Ovary (tissue), 10 donors: ENCODE measurements around the gene MRGPRX4. TPM values are rescaled to one million over a fixed set of nuclear protein-coding genes. Genes with fewer than 3 reads are reported as not detected.
"Not testable (repeated sequence)": the region's sequence is repeated elsewhere in the genome, so short reads cannot be mapped to it uniquely, and the experiment has no call there.

Source experiments
- DNase-seq, 5 donors: peaks; one replicate each; pipeline ENCODE4 v3.0.0-alpha.2; 2019 to 2020
- H3K27ac ChIP-seq, 2 donors: fragments of 200-600 bp; one replicate each; pipeline versions ENCODE4 v1.5.1 to v1.8.0; 2019 to 2022
- H3K27me3 ChIP-seq: fragments of 200-600 bp; one replicate; pipeline ENCODE4 v1.8.0; 2022
- H3K36me3 ChIP-seq: fragments of 200-600 bp; sonication (generic); one replicate; pipeline ENCODE4 v1.5.1; 2019
- H3K4me1 ChIP-seq: one replicate; pipeline ENCODE4 v1.8.1; 2013; ENCODE audit warnings: mild to moderate bottlenecking, moderate library complexity; ENCODE audit not compliant: insufficient read depth
- H3K4me3 ChIP-seq: fragments of 200-600 bp; sonication (generic); one replicate; pipeline ENCODE4 v1.5.1; 2017
- H3K9me3 ChIP-seq, 2 donors: fragments of 200-600 bp in 1 of 2; sonication (generic) in 1 of 2; one replicate each; pipeline versions ENCODE4 v1.5.1 to v1.8.1; 2013 to 2019; ENCODE audit warnings: mild to moderate bottlenecking in 1 of 2, moderate library complexity in 1 of 2
- EP300 ChIP-seq: sonication (generic); formaldehyde crosslinking; IDR thresholded peaks from one replicate; pipeline ENCODE4 v1.6.1; 2017; ENCODE audit warnings: antibody characterized with exemption
- POLR2A ChIP-seq: fragments of 450-650 bp; IDR thresholded peaks from one replicate; pipeline ENCODE4 v1.6.1; 2017; ENCODE audit warnings: antibody characterized with exemption, mild to moderate bottlenecking, moderate library complexity
- WGBS, 3 donors: extraction: QIAGEN DNeasy Blood & Tissue Kit in 1 of 3; methylation state at CpG; one replicate each; pipeline versions ENCODE4 v1.1.5 to v1.1.7; 2013 to 2017; 5-methylcytosine and 5-hydroxymethylcytosine counted together
- intact Hi-C, 4 donors: fragments of 100-400 bp; cut with DNase I; formaldehyde crosslinking; loops; one replicate each; pipeline versions ENCODE4 v1.11.0 to v1.15.1; 2022 to 2023
- long read RNA-seq, 3 donors: library from polyadenylated mRNA in 2 of 3; unstranded in 2 of 3; transcript quantifications; one replicate each; pipeline ENCODE4 v2.0.0 and lab custom pipeline, GENCODE V29; 2021 to 2026
- polyA plus RNA-seq, 2 donors: library from polyadenylated mRNA; stranded (reverse); fragments of 200-250 nt in 1 of 2; fragments of 350-450 nt in 1 of 2; fragmentation: Illumina TruSeq in 1 of 2; extraction: RNeasy Lipid Tissue Mini Kit (QIAGEN cat#74804) in 1 of 2; gene quantifications; one replicate each; pipeline ENCODE4 v1.2.3, GENCODE V29; 2013 to 2014
- total RNA-seq, 7 donors: library from RNA; depleted of rRNA in 2 of 7; stranded (reverse); fragments of >200 nt in 2 of 7; fragmentation: NEBNext Ultra II Directional in 3 of 7; extraction: Animal tissue kit (Norgen Biotek cat#: 25700) in 3 of 7; gene quantifications; one replicate each; pipeline versions ENCODE4 v1.1.0 to v1.2.4, GENCODE V29; 2016 to 2023
- TF ChIP-seq, protein P1 (sequence below), 3 donors: fragments of 450-650 bp in 2 of 3; fragments of 200-600 bp in 1 of 3; IDR thresholded peaks; one replicate each; pipeline versions ENCODE4 v1.5.1 to v1.8.0; 2016 to 2022; ENCODE audit warnings: antibody characterized with exemption in 3 of 3, mild to moderate bottlenecking in 1 of 3
- donor health status: DM: no; HTN: no; CAD: no; lungs with moderate emphysema.
- donor health status: DM: no; HTN: no; CAD: no.
- donor health status: Bipolar disorder and iron deficiency.
- donor health status: DM: yes; HTN: yes; CAD: no.
- donor health status: DM: no; HTN: no; CAD: no.
- donor health status: DM: yes; HTN: yes; CAD: no.

The MRGPRX4 gene
- total RNA-seq (not detected), polyA plus RNA-seq (not detected)
- long read RNA-seq, donor 1: 0 reads
- long read RNA-seq, donor 2: 0 reads
- long read RNA-seq, donor 3: 0 reads

DNA sequence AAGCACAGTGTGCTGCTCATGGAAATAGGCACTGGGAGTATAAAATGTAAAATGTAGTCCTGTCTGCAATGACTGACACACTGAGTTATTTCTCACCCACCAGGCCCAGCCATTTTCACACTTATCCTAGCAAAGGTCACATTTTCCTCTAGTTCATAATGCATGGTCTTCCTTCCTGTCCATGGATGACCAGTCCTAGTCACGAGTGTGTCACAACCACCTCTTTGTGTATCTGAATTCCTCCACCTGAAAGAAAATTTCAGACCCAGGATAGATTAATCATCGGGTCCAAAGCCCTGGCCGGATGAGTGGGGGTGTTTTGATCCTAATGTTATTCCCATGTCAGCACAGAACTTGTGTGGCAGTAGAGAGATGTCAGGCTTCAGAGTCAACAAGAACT lies at the start of gene MRGPRX4:
MRGPRX4 (plus strand) TSS at position 172 of the 400 bp plus-strand sequence. CDS start 420 bp downstream, outside the sequence.
- no peaks in the 10 kb centered on the region for H3K36me3 ChIP-seq
- no peaks in the 10 kb centered on the region for H3K4me1 ChIP-seq
- intact Hi-C loops: no loop called here
- no peaks in the 10 kb centered on the region for H3K27me3 ChIP-seq
- WGBS, 3 donors: 77 to 83% (median 80%) methylated on average over 3 of the region's 3 CpGs
- H3K9me3 ChIP-seq: no peaks in the 10 kb centered on the region
- DNase-seq: no peak
- no peak within 1 kb of the TSS for H3K4me3 ChIP-seq
- TF ChIP-seq POLR2A: no peak
- TF ChIP-seq, protein P1, sequence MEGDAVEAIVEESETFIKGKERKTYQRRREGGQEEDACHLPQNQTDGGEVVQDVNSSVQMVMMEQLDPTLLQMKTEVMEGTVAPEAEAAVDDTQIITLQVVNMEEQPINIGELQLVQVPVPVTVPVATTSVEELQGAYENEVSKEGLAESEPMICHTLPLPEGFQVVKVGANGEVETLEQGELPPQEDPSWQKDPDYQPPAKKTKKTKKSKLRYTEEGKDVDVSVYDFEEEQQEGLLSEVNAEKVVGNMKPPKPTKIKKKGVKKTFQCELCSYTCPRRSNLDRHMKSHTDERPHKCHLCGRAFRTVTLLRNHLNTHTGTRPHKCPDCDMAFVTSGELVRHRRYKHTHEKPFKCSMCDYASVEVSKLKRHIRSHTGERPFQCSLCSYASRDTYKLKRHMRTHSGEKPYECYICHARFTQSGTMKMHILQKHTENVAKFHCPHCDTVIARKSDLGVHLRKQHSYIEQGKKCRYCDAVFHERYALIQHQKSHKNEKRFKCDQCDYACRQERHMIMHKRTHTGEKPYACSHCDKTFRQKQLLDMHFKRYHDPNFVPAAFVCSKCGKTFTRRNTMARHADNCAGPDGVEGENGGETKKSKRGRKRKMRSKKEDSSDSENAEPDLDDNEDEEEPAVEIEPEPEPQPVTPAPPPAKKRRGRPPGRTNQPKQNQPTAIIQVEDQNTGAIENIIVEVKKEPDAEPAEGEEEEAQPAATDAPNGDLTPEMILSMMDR (IDR thresholded peaks at IDR 0.05): no peak
- no peak for TF ChIP-seq EP300
- H3K27ac ChIP-seq: no peak within 1 kb of the TSS

DNA sequence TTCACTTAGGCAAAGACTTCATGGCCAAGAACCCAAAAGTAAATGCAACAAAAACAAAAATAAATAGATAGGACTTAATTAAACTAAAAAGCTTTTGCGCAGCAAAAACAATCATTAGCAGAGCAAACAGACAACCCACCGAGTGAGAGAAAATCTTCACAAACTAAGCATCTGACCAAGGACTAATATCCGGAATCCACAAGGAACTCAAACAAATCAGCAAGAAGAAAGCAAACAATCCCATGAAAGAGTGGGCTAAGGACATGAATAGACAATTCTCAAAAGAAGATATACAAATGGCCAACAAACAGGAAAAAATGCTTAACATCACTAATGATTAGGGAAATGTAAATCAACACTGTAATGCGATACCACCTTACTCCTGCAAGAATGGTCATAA lies 41.5 kb upstream of the MRGPRX4 start:
- WGBS, 3 donors: 84 to 89% (median 88%) methylated on average over 4 of the region's 4 CpGs
- H3K4me3 ChIP-seq, DNase-seq, H3K4me1 ChIP-seq, intact Hi-C loops, H3K27ac ChIP-seq, H3K27me3 ChIP-seq, H3K36me3 ChIP-seq, H3K9me3 ChIP-seq: not testable (repeated sequence)

DNA sequence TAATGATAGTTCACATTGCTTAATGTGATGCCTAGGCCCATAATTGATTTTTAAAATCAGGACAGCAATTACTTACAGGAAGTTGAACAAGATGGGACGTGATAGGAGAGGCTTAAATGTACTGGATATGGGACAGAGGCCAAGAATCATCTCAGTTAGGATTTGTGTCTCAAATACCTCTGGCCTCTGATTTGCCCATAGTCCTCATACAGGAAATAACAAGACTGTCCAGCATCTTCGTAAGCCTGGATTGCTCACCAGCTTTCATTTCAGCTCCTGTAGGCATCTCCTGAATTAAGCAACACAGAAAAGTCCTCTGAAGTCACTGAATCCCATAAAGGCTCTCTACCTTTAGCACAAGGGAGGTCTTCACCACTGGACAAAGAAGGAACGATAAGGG lies 40.3 kb upstream of the MRGPRX4 start, which contains the start of gene MRGPRX3:
MRGPRX3 (plus strand) TSS at position 231 of the 400 bp plus-strand sequence. CDS start 4,632 bp downstream, outside the sequence.
- H3K36me3 ChIP-seq: no peaks in the 10 kb centered on the region
- H3K27ac ChIP-seq: no peak within 1 kb of the TSS
- H3K9me3 ChIP-seq: peaks cover 0 to 6% of the 10 kb centered on the region in 2 donors
- no peaks in the 10 kb centered on the region for H3K27me3 ChIP-seq
- WGBS, 3 donors: 49 to 58% (median 54%) methylated on average over 3 of the region's 3 CpGs
- H3K4me1 ChIP-seq: no peaks in the 10 kb centered on the region
- TF ChIP-seq POLR2A (no peak), EP300 (no peak)
- TF ChIP-seq, protein P1 (IDR thresholded peaks at IDR 0.05): no peak
- intact Hi-C loops: no loop called here
- no peak for DNase-seq
- no peak within 1 kb of the TSS for H3K4me3 ChIP-seq

DNA sequence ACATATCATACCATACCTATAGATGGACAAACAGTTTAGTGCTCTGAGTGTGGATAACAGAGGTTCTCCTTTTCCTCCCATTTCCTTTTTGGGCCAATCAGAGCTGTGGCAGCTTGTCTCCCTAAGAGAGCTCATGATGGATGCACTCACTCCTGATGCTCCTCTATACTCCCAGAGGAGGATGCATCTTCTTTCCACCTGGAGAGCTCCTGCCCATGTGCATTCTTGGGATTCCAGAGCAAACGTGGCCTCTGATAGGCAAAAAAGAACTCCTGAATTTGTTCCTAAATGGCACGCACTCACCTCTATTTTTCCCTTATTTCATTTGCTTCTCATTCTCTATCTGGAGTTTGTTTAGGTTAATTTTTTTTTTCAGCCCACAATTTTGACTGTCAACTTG lies 37.3 kb upstream of the MRGPRX4 start:
- intact Hi-C loops: no loop called here
- Histone ChIP-seq H3K9me3 (no peaks in the 10 kb centered on the region), H3K27ac (no peak overlapping the region), H3K4me1 (no peaks in the 10 kb centered on the region), H3K27me3 (no peaks in the 10 kb centered on the region), H3K4me3 (no peak overlapping the region), H3K36me3 (no peaks in the 10 kb centered on the region)
- DNase-seq: no peak
- TF ChIP-seq EP300: no peak
- TF ChIP-seq POLR2A: no peak
- TF ChIP-seq, protein P1 (IDR thresholded peaks at IDR 0.05): no peak
- 26 to 39% (median 32%) methylated on average over 2 of the region's 2 CpGs for WGBS, 3 donors

DNA sequence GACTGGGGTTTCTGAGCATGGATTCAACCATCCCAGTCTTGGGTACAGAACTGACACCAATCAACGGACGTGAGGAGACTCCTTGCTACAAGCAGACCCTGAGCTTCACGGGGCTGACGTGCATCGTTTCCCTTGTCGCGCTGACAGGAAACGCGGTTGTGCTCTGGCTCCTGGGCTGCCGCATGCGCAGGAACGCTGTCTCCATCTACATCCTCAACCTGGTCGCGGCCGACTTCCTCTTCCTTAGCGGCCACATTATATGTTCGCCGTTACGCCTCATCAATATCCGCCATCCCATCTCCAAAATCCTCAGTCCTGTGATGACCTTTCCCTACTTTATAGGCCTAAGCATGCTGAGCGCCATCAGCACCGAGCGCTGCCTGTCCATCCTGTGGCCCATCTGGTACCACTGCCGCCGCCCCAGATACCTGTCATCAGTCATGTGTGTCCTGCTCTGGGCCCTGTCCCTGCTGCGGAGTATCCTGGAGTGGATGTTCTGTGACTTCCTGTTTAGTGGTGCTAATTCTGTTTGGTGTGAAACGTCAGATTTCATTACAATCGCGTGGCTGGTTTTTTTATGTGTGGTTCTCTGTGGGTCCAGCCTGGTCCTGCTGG lies 35.3 kb upstream of the MRGPRX4 start:
- Histone ChIP-seq H3K9me3 (no peaks in the 10 kb centered on the region), H3K36me3 (no peaks in the 10 kb centered on the region), H3K4me3 (no peak overlapping the region), H3K4me1 (no peaks in the 10 kb centered on the region), H3K27ac (no peak overlapping the region), H3K27me3 (no peaks in the 10 kb centered on the region)
- intact Hi-C loops: no loop called here
- 94 to 95% (median 95%) methylated on average over 29 of the region's 29 CpGs for WGBS, 3 donors
- no peak for TF ChIP-seq POLR2A
- TF ChIP-seq, protein P1 (IDR thresholded peaks at IDR 0.05): no peak
- TF ChIP-seq EP300: no peak
- DNase-seq: no peak
